DOHH2 (cell line): ENCODE results near the gene AGXT.

ENCODE experiments used
- EZH2phosphoT487 ChIP-seq: fragments of 200-600 bp; sonication (generic); IDR thresholded peaks from 2 replicates; pipeline ENCODE4 v1.6.1; 2017; ENCODE audit warnings: borderline replicate concordance, mild to moderate bottlenecking, antibody characterized with exemption, low read length, moderate library complexity, mixed read lengths
- TF ChIP-seq, protein P1 (sequence below): fragments of 200-600 bp; sonication (generic); IDR thresholded peaks from one replicate; pipeline ENCODE4 v1.5.1; 2014; ENCODE audit warnings: antibody characterized with exemption, mild to moderate bottlenecking, low read depth, low read length; ENCODE audit not compliant: poor library complexity, severe bottlenecking

DNA sequence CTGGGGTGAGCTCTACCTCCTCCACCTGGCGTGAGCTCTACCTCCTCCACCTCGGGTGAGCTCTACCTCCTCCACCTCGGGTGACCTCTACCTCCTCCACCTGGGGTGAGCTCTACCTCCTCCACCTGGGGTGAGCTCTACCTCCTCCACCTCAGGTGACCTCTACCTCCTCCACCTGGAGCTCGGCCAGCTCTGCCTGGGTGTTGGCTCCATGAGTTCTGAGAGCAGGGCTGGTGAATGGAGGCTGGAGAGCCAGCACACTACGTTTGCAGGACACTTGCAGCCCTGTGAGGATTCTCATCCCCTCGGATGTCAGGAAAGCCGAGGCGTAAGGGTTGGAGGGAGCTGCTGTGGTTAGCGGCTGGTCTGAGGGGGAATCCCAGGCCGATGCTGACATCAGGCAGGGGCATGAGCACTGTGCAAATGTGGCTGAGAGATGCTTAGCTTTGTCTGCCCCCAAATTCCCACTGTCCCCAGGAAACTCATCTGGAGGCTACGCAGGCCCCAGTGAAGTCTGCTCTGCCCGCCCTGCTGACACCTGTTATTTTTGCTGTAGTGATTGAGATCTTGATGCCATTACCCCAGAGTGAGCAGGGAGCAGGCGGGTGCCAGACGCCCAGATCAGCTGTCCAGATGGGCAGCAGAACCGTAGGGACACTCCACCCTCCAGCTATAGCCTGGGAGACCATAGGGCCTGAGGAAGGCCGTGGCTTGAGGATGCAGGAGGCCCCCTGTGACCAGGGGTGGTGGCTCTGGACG, 40.8 kb downstream of the AGXT start:
- TF ChIP-seq, protein P1, sequence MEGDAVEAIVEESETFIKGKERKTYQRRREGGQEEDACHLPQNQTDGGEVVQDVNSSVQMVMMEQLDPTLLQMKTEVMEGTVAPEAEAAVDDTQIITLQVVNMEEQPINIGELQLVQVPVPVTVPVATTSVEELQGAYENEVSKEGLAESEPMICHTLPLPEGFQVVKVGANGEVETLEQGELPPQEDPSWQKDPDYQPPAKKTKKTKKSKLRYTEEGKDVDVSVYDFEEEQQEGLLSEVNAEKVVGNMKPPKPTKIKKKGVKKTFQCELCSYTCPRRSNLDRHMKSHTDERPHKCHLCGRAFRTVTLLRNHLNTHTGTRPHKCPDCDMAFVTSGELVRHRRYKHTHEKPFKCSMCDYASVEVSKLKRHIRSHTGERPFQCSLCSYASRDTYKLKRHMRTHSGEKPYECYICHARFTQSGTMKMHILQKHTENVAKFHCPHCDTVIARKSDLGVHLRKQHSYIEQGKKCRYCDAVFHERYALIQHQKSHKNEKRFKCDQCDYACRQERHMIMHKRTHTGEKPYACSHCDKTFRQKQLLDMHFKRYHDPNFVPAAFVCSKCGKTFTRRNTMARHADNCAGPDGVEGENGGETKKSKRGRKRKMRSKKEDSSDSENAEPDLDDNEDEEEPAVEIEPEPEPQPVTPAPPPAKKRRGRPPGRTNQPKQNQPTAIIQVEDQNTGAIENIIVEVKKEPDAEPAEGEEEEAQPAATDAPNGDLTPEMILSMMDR: no peak
- no peak for TF ChIP-seq EZH2phosphoT487
